Neural cell (in vitro differentiated cells): Measurements from ENCODE around the gene DGKG. TPM values are rescaled to one million over a fixed set of nuclear protein-coding genes. Genes with fewer than 3 reads are reported as not detected.

ENCODE experiments used
- H2AFZ ChIP-seq: fragments of 200-600, 300-800 bp; sonication (generic), shearing (Covaris generic); 2 replicates; pipeline ENCODE4 v1.6.0; 2014; ENCODE audit warnings: low read depth, mild to moderate bottlenecking, antibody characterized with exemption, low read length, moderate library complexity
- H3F3A ChIP-seq: fragments of 200-600 bp; shearing (Covaris generic); 2 replicates; pipeline ENCODE4 v1.6.1; 2016; ENCODE audit warnings: mild to moderate bottlenecking, moderate library complexity, mixed read lengths, antibody characterized with exemption, low read length; ENCODE audit not compliant: insufficient read depth, poor library complexity, severe bottlenecking
- H3K27ac ChIP-seq: fragments of 200-600, 300-800 bp; sonication (generic), shearing (Covaris generic); 2 replicates; pipeline ENCODE4 v1.5.1; 2014; ENCODE audit warnings: mild to moderate bottlenecking, low read length, moderate library complexity
- H3K27me3 ChIP-seq: fragments of 300-800, 200-600 bp; sonication (generic), shearing (Covaris generic); 2 replicates; pipeline ENCODE4 v1.6.0; 2014; ENCODE audit warnings: mild to moderate bottlenecking, low read depth, low read length, moderate library complexity; ENCODE audit not compliant: insufficient read depth
- H3K36me3 ChIP-seq: fragments of 300-800, 200-600 bp; sonication (generic), shearing (Covaris generic); 2 replicates; pipeline ENCODE4 v1.5.1; 2014; ENCODE audit warnings: mild to moderate bottlenecking, antibody characterized with exemption, low read length, moderate library complexity; ENCODE audit not compliant: insufficient read depth
- H3K4me2 ChIP-seq: fragments of 300-800, 200-600 bp; sonication (generic), shearing (Covaris generic); 2 replicates; pipeline ENCODE4 v1.6.0; 2014; ENCODE audit warnings: mild to moderate bottlenecking, low read length
- H3K4me3 ChIP-seq: fragments of 300-800, 200-600 bp; sonication (generic), shearing (Covaris generic); 2 replicates; pipeline ENCODE4 v1.5.1; 2014; ENCODE audit warnings: mild to moderate bottlenecking, low read length, moderate library complexity
- H3K79me2 ChIP-seq: fragments of 200-600 bp; shearing (Covaris generic); replicated peaks from 2 replicates; pipeline ENCODE4 v1.6.0; 2014; ENCODE audit warnings: mild to moderate bottlenecking, low read length, moderate library complexity; ENCODE audit not compliant: insufficient read depth
- H3K9ac ChIP-seq: fragments of 300-800, 200-600 bp; sonication (generic), shearing (Covaris generic); 2 replicates; pipeline ENCODE4 v1.6.1; 2016; ENCODE audit warnings: mild to moderate bottlenecking, low read length, mixed read lengths
- H3K9me2 ChIP-seq: fragments of 200-600 bp; shearing (Covaris generic); 2 replicates; pipeline ENCODE4 v1.6.1; 2016; ENCODE audit warnings: mild to moderate bottlenecking, low read length, mixed read lengths; ENCODE audit not compliant: insufficient read depth
- H3K9me3 ChIP-seq: fragments of 200-600, 300-800 bp; sonication (generic), shearing (Covaris generic); 2 replicates; pipeline ENCODE4 v1.6.1; 2016; ENCODE audit warnings: mild to moderate bottlenecking, mixed run types, low read length, moderate library complexity, mixed read lengths
- H4K20me1 ChIP-seq: fragments of 200-600 bp; shearing (Covaris generic); 2 replicates; pipeline ENCODE4 v1.6.1; 2016; ENCODE audit warnings: mild to moderate bottlenecking, mixed run types; ENCODE audit not compliant: insufficient read depth
- CTCF ChIP-seq: fragments of 450-650 bp; IDR thresholded peaks from 2 replicates; pipeline ENCODE4 v1.5.1; 2014; ENCODE audit warnings: antibody characterized with exemption, mild to moderate bottlenecking, moderate library complexity; ENCODE audit not compliant: poor library complexity, severe bottlenecking
- EP300 ChIP-seq: fragments of 450-650 bp; conservative IDR thresholded peaks from 2 replicates; pipeline ENCODE4 v1.6.1; 2014; ENCODE audit warnings: antibody characterized with exemption, mild to moderate bottlenecking, moderate library complexity; ENCODE audit not compliant: poor library complexity, severe bottlenecking
- EZH2 ChIP-seq: fragments of 200-600, 300-800 bp; shearing (Covaris generic), sonication (generic); IDR thresholded peaks from 2 replicates; pipeline ENCODE4 v1.6.1; 2014; ENCODE audit warnings: antibody characterized with exemption, low read length, borderline replicate concordance, mild to moderate bottlenecking; ENCODE audit not compliant: insufficient read depth, poor library complexity, severe bottlenecking
- MXI1 ChIP-seq: fragments of 450-650 bp; conservative IDR thresholded peaks from 2 replicates; pipeline ENCODE4 v1.6.1; 2014; ENCODE audit warnings: antibody characterized with exemption, mild to moderate bottlenecking; ENCODE audit not compliant: poor library complexity, severe bottlenecking
- POLR2AphosphoS5 ChIP-seq: IDR thresholded peaks from 2 replicates; pipeline ENCODE4 v1.6.1; 2012
- RAD21 ChIP-seq: fragments of 450-650 bp; conservative IDR thresholded peaks from 2 replicates; pipeline ENCODE4 v1.6.1; 2014; ENCODE audit warnings: antibody characterized with exemption, mild to moderate bottlenecking, moderate library complexity
- REST ChIP-seq: IDR thresholded peaks from 2 replicates; pipeline ENCODE4 v1.6.1; 2012; ENCODE audit warnings: borderline replicate concordance
- SMC3 ChIP-seq: fragments of 450-650 bp; conservative IDR thresholded peaks from 2 replicates; pipeline ENCODE4 v1.6.1; 2014; ENCODE audit warnings: antibody characterized with exemption, mild to moderate bottlenecking, moderate library complexity; ENCODE audit not compliant: poor library complexity
- TAF1 ChIP-seq: IDR thresholded peaks from 2 replicates; pipeline ENCODE4 v1.6.1; 2012; ENCODE audit warnings: low read depth
- polyA plus RNA-seq: library from polyadenylated mRNA; depleted of rRNA; stranded (reverse); fragments of >200 nt; gene quantifications from 2 replicates; pipeline ENCODE4 v1.2.3, GENCODE V29; 2014

DGKG gene
- polyA plus RNA-seq, 1 donor from 2014 or later = not detected

GRCh38 chr3:186152889-186153292 lies 209.1 kb downstream of the DGKG start:
- H2AFZ ChIP-seq = no peak overlapping the region
- no peak overlapping the region for H3K27ac ChIP-seq
- no peak overlapping the region for H3K4me3 ChIP-seq
- no peak overlapping the region for H3K4me2 ChIP-seq
- H3K79me2 ChIP-seq = no peaks in the 10 kb centered on the region
- no peak overlapping the region for H3K9ac ChIP-seq
- no peaks in the 10 kb centered on the region for H4K20me1 ChIP-seq
- H3F3A ChIP-seq = no peaks in the 10 kb centered on the region
- no peaks in the 10 kb centered on the region for H3K9me3 ChIP-seq
- TF ChIP-seq SMC3 (no peak), EP300 (no peak), CTCF (no peak), EZH2 (no peak), RAD21 (no peak)
- no peaks in the 10 kb centered on the region for H3K36me3 ChIP-seq
- H3K27me3 ChIP-seq = no peaks in the 10 kb centered on the region
- H3K9me2 ChIP-seq = no peaks in the 10 kb centered on the region

- Histone ChIP-seq H3K9me3 (no peaks in the 10 kb centered on the region), H3K79me2 (no peaks in the 10 kb centered on the region), H3K4me2 (no peak overlapping the region), H3F3A (no peaks in the 10 kb centered on the region), H3K27me3 (no peaks in the 10 kb centered on the region), H2AFZ (no peak overlapping the region), H4K20me1 (no peaks in the 10 kb centered on the region), H3K27ac (no peak overlapping the region), H3K4me3 (no peak overlapping the region), H3K9me2 (no peaks in the 10 kb centered on the region), H3K9ac (no peak overlapping the region), H3K36me3 (no peaks in the 10 kb centered on the region)
- no peak for TF ChIP-seq TAF1
- no peak for TF ChIP-seq CTCF
- no peak for TF ChIP-seq EP300
- TF ChIP-seq RAD21 = no peak
Observed at GRCh38 chr3:186152361-186152798, 209.7 kb downstream of the DGKG start.

GRCh38 chr3:186151077-186151971 lies 210.7 kb downstream of the DGKG start:
- H2AFZ ChIP-seq = no peak overlapping the region
- no peak overlapping the region for H3K9ac ChIP-seq
- no peaks in the 10 kb centered on the region for H3K9me2 ChIP-seq
- no peak overlapping the region for H3K4me3 ChIP-seq
- H3K79me2 ChIP-seq = no peaks in the 10 kb centered on the region
- no peak for TF ChIP-seq SMC3
- TF ChIP-seq CTCF = no peak
- no peak for TF ChIP-seq RAD21
- no peak for TF ChIP-seq EZH2
- no peak for TF ChIP-seq REST
- no peak for TF ChIP-seq POLR2AphosphoS5
- TF ChIP-seq TAF1 = no peak
- TF ChIP-seq EP300 = no peak
- no peak for TF ChIP-seq MXI1
- H3K27me3 ChIP-seq = no peaks in the 10 kb centered on the region
- no peaks in the 10 kb centered on the region for H4K20me1 ChIP-seq
- no peak overlapping the region for H3K4me2 ChIP-seq
- no peaks in the 10 kb centered on the region for H3K9me3 ChIP-seq
- H3F3A ChIP-seq = no peaks in the 10 kb centered on the region
- H3K27ac ChIP-seq = no peak overlapping the region
- no peaks in the 10 kb centered on the region for H3K36me3 ChIP-seq
